Urothelium cell line (cell line): ENCODE results near the gene LEMD1.
"Not testable (repeated sequence)": the region's sequence is repeated elsewhere in the genome, so short reads cannot be mapped to it uniquely, and the experiment has no call there.

Experiments
- DNase-seq: peaks from one replicate; pipeline ENCODE4 v3.0.0; 2011; ENCODE audit warnings: low spot score, mixed read lengths
- FAIRE-seq: peaks from 2 replicates; lab custom pipeline; 2011; peaks lifted over from hg19 to GRCh38; lab: Jason Lieb, UNC

The LEMD1 gene

GRCh38 chr1:205382561-205382960 lies 39.3 kb downstream of the LEMD1 start:
- DNase-seq (no peak), FAIRE-seq (no peak)

- no peak for DNase-seq
- FAIRE-seq = no peak
Measured at GRCh38 chr1:205381305-205381704, 40.6 kb downstream of the LEMD1 start.

GRCh38 chr1:205380882-205381281 lies 41.0 kb downstream of the LEMD1 start:
- no peak for FAIRE-seq
- no peak for DNase-seq

GRCh38 chr1:205379056-205379455 lies 42.8 kb downstream of the LEMD1 start:
- no peak for FAIRE-seq
- DNase-seq = no peak

- DNase-seq = no peak
- FAIRE-seq = no peak
Measured at GRCh38 chr1:205377355-205377754, 44.5 kb downstream of the LEMD1 start.

GRCh38 chr1:205376739-205377138 lies 45.1 kb downstream of the LEMD1 start:
- peak; percentile 32 for DNase-seq

GRCh38 chr1:205375835-205376545 lies 45.9 kb downstream of the LEMD1 start:
- DNase-seq = peak; percentile 73

More at GRCh38 chr1:205376739-205377138, 45.1 kb downstream of the LEMD1 start:
- no peak for FAIRE-seq

GRCh38 chr1:205374210-205375078 lies 47.4 kb downstream of the LEMD1 start:
- FAIRE-seq (no peak), DNase-seq (peak; percentile 72)

More at GRCh38 chr1:205375835-205376545, 45.9 kb downstream of the LEMD1 start:
- no peak for FAIRE-seq

- FAIRE-seq (no peak), DNase-seq (no peak)
Measured at GRCh38 chr1:205373798-205374175, 48.1 kb downstream of the LEMD1 start.

GRCh38 chr1:205373022-205373797 lies 48.6 kb downstream of the LEMD1 start:
- FAIRE-seq (no peak), DNase-seq (no peak)

GRCh38 chr1:205371871-205372660 lies 49.8 kb downstream of the LEMD1 start:
- DNase-seq (no peak), FAIRE-seq (no peak)

GRCh38 chr1:205370780-205371179 lies 51.1 kb downstream of the LEMD1 start:
- DNase-seq (no peak), FAIRE-seq (no peak)

GRCh38 chr1:205369701-205370123 lies 52.1 kb downstream of the LEMD1 start:
- DNase-seq (no peak), FAIRE-seq (no peak)

GRCh38 chr1:205368478-205368877 lies 53.4 kb downstream of the LEMD1 start:
- DNase-seq (no peak), FAIRE-seq (no peak)

- FAIRE-seq (no peak), DNase-seq (peak; percentile 47)
Measured at GRCh38 chr1:205365945-205366463, 55.9 kb downstream of the LEMD1 start.

- FAIRE-seq, DNase-seq: not testable (repeated sequence)
Measured at GRCh38 chr1:205365086-205365485, 56.8 kb downstream of the LEMD1 start.

- FAIRE-seq = no peak
Measured at GRCh38 chr1:205360891-205361290, 61.0 kb downstream of the LEMD1 start.

GRCh38 chr1:205359771-205360565 lies 61.9 kb downstream of the LEMD1 start:
- FAIRE-seq (no peak), DNase-seq (no peak)

More at GRCh38 chr1:205360891-205361290, 61.0 kb downstream of the LEMD1 start:
- no peak for DNase-seq

GRCh38 chr1:205358579-205358978 lies 63.3 kb downstream of the LEMD1 start:
- FAIRE-seq = no peak
- DNase-seq = no peak
